SU-DHL-6 (cell line): ENCODE data around the gene EMID1.

Source experiments
- H2AFZ ChIP-seq: fragments of 200-600 bp; sonication (generic); 2 replicates; pipeline ENCODE4 v1.6.1; 2014; ENCODE audit warnings: low read depth, mild to moderate bottlenecking, moderate library complexity, mixed read lengths, antibody characterized with exemption, low read length; ENCODE audit not compliant: severe bottlenecking
- H3F3A ChIP-seq: fragments of 200-600 bp; shearing (Covaris generic); 2 replicates; pipeline ENCODE4 v1.6.0; 2016; ENCODE audit warnings: antibody characterized with exemption, mild to moderate bottlenecking; ENCODE audit not compliant: insufficient read depth
- H3K27ac ChIP-seq: fragments of 200-600 bp; sonication (generic); 2 replicates; pipeline ENCODE4 v1.5.1; 2016; ENCODE audit warnings: low read depth, mild to moderate bottlenecking, low read length, moderate library complexity, mixed read lengths
- H3K27me3 ChIP-seq: fragments of 200-600 bp; sonication (generic), shearing (Covaris generic); 2 replicates; pipeline ENCODE4 v1.6.0; 2014; ENCODE audit warnings: mild to moderate bottlenecking, low read length
- H3K36me3 ChIP-seq: fragments of 200-600 bp; sonication (generic); 2 replicates; pipeline ENCODE4 v1.6.1; 2014; ENCODE audit warnings: mild to moderate bottlenecking, low read length, mixed read lengths
- H3K4me2 ChIP-seq: fragments of 300-600, 200-600 bp; shearing (Covaris generic), sonication (generic); 2 replicates; pipeline ENCODE4 v1.6.0; 2014; ENCODE audit warnings: low read length, low read depth, mild to moderate bottlenecking; ENCODE audit not compliant: poor library complexity, severe bottlenecking
- H3K4me3 ChIP-seq: fragments of 200-600 bp; sonication (generic); 2 replicates; pipeline ENCODE4 v1.5.1; 2014; ENCODE audit warnings: antibody characterized with exemption, low read length, mild to moderate bottlenecking, mixed read lengths; ENCODE audit not compliant: insufficient read depth, poor library complexity, severe bottlenecking
- H3K79me2 ChIP-seq: fragments of 200-600 bp; sonication (generic); 2 replicates; pipeline ENCODE4 v1.6.1; 2014; ENCODE audit warnings: mild to moderate bottlenecking, low read length, moderate library complexity; ENCODE audit not compliant: insufficient read depth
- H3K9ac ChIP-seq: fragments of 200-600 bp; sonication (generic); 2 replicates; pipeline ENCODE4 v1.7.0; 2014; ENCODE audit warnings: mild to moderate bottlenecking, low read length
- H3K9me2 ChIP-seq: fragments of 200-600 bp; sonication (generic); replicated peaks from 2 replicates; pipeline ENCODE4 v1.6.1; 2014; ENCODE audit warnings: low read length; ENCODE audit not compliant: insufficient read depth
- H3K9me3 ChIP-seq: fragments of 200-600 bp; sonication (generic); 2 replicates; pipeline ENCODE4 v1.6.1; 2014; ENCODE audit warnings: low read length, mixed read lengths; ENCODE audit not compliant: insufficient read depth
- H4K20me1 ChIP-seq: fragments of 200-600 bp; sonication (generic); 2 replicates; pipeline ENCODE4 v1.6.1; 2014; ENCODE audit warnings: low read depth, mild to moderate bottlenecking, antibody characterized with exemption, low read length, moderate library complexity, mixed read lengths
- EZH2phosphoT487 ChIP-seq: fragments of 200-600 bp; sonication (generic), shearing (Covaris generic); conservative IDR thresholded peaks from 2 replicates; pipeline ENCODE4 v1.6.1; 2018; ENCODE audit warnings: mild to moderate bottlenecking, antibody characterized with exemption, low read length, moderate library complexity, mixed read lengths
- TF ChIP-seq, protein P1 (sequence below): fragments of 200-600 bp; sonication (generic); IDR thresholded peaks from one replicate; pipeline ENCODE4 v1.5.1; 2017; ENCODE audit warnings: antibody characterized with exemption, mild to moderate bottlenecking, low read length, moderate library complexity; ENCODE audit not compliant: insufficient read depth, poor library complexity, severe bottlenecking

Gene EMID1

DNA sequence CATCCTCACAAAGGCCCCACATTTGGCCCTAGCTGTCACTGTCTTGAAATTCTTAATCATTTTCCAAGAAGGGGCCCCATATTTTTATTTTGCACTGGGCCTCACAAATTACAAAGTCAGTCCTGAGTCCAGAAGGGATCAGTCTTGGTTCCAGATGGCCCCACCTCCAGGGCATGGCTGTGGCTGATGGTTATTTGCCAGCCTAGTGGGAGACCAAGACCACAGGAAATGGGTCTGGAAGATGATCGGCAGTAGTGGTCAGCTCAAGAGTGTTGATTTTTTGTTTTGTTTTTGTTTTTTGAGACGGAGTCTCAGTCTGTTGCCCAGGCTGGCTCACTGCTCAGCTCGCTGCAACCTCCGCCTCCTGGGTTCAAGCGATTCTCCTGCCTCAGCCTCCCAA, 47.1 kb upstream of the EMID1 start:
- Histone ChIP-seq H3K27ac (no peak overlapping the region), H4K20me1 (no peaks in the 10 kb centered on the region), H3K27me3 (no peaks in the 10 kb centered on the region), H3F3A (no peaks in the 10 kb centered on the region), H3K79me2 (no peaks in the 10 kb centered on the region), H3K4me3 (no peak overlapping the region), H3K9ac (no peak overlapping the region), H3K9me3 (no peaks in the 10 kb centered on the region), H2AFZ (no peak overlapping the region), H3K4me2 (no peak overlapping the region), H3K9me2 (no peaks in the 10 kb centered on the region), H3K36me3 (no peaks in the 10 kb centered on the region)
- TF ChIP-seq EZH2phosphoT487: no peak
- TF ChIP-seq, protein P1, sequence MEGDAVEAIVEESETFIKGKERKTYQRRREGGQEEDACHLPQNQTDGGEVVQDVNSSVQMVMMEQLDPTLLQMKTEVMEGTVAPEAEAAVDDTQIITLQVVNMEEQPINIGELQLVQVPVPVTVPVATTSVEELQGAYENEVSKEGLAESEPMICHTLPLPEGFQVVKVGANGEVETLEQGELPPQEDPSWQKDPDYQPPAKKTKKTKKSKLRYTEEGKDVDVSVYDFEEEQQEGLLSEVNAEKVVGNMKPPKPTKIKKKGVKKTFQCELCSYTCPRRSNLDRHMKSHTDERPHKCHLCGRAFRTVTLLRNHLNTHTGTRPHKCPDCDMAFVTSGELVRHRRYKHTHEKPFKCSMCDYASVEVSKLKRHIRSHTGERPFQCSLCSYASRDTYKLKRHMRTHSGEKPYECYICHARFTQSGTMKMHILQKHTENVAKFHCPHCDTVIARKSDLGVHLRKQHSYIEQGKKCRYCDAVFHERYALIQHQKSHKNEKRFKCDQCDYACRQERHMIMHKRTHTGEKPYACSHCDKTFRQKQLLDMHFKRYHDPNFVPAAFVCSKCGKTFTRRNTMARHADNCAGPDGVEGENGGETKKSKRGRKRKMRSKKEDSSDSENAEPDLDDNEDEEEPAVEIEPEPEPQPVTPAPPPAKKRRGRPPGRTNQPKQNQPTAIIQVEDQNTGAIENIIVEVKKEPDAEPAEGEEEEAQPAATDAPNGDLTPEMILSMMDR: no peak

DNA sequence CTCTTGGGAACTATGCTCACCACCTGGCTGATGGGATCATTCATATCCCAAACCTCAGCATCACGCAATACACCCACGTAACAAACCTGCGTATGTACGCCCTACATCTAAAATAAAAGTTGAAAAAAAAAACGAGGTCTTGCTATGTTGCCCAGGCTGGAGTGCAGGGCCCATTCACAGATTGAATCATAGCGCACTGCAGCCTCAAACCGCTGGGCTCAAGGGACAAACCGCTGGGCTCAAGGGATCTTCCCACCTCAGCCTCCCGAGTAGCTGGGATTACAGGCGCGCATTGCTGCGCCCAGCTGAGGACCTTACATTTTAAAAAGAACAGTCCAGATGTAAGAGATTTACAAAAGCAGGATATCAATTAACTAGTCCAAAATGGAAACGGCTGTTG, 41.9 kb upstream of the EMID1 start:
- Histone ChIP-seq H3K4me2 (no peak overlapping the region), H3K9me3 (no peaks in the 10 kb centered on the region), H3K27ac (no peak overlapping the region), H3K79me2 (no peaks in the 10 kb centered on the region), H3F3A (no peaks in the 10 kb centered on the region), H3K4me3 (no peak overlapping the region), H4K20me1 (no peaks in the 10 kb centered on the region), H3K36me3 (no peaks in the 10 kb centered on the region), H2AFZ (no peak overlapping the region), H3K9ac (no peak overlapping the region), H3K9me2 (no peaks in the 10 kb centered on the region), H3K27me3 (no peaks in the 10 kb centered on the region)
- TF ChIP-seq, protein P1: no peak
- TF ChIP-seq EZH2phosphoT487: no peak

DNA sequence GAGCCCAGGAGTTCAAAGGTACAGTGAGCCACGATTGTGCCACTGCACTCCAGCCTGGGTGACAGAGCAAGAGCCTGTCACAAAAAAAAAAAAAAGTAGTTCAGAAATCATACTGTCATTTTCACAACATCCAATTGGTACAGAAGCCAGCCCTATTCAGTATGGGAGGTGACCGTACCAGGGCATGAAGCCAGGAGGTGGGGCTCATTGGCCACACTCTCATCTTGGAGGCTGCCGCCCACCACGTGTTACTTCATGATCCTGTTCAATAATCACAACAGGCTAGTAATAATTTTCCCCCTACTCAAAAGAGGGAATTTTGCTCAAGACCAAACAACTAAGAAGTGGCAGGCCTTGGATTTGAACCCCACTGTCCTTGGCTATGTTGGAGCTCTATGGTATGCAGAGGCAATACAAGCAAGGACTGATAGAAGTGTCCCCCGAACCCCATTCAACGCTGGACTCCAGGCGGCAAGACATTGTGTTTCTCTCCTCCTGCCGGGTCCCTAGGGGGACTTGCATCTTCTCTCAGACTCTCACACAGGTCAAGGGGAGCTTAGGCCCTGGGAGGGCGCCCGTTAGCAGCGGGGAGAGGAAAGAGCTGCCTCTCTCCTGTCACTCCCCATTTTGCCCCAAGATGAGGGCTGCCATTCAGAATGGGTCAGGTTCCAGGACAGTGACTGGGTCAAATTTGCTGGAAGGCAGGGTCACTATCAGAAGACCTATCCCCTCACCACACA, 40.2 kb upstream of the EMID1 start:
- Histone ChIP-seq H4K20me1 (no peaks in the 10 kb centered on the region), H3K9me3 (no peaks in the 10 kb centered on the region), H3K79me2 (no peaks in the 10 kb centered on the region), H3K27ac (no peak overlapping the region), H3K9ac (no peak overlapping the region), H3K4me3 (no peak overlapping the region), H3K36me3 (no peaks in the 10 kb centered on the region), H3F3A (no peaks in the 10 kb centered on the region), H3K9me2 (no peaks in the 10 kb centered on the region), H2AFZ (no peak overlapping the region), H3K27me3 (no peaks in the 10 kb centered on the region), H3K4me2 (no peak overlapping the region)
- no peak for TF ChIP-seq EZH2phosphoT487
- TF ChIP-seq, protein P1: no peak
